Colon (tissue), 2 donors: ENCODE results near the gene PPIP5K1.

Experiments
- FAIRE-seq: peaks from 2 replicates; lab custom pipeline; 2012; peaks lifted over from hg19 to GRCh38; lab: Jason Lieb, UNC
- donor health status: control.
- donor health status: control.

Gene PPIP5K1

GRCh38 chr15:43488790-43489189 lies 101.2 kb downstream of the PPIP5K1 start:
- FAIRE-seq: no peak

DNA sequence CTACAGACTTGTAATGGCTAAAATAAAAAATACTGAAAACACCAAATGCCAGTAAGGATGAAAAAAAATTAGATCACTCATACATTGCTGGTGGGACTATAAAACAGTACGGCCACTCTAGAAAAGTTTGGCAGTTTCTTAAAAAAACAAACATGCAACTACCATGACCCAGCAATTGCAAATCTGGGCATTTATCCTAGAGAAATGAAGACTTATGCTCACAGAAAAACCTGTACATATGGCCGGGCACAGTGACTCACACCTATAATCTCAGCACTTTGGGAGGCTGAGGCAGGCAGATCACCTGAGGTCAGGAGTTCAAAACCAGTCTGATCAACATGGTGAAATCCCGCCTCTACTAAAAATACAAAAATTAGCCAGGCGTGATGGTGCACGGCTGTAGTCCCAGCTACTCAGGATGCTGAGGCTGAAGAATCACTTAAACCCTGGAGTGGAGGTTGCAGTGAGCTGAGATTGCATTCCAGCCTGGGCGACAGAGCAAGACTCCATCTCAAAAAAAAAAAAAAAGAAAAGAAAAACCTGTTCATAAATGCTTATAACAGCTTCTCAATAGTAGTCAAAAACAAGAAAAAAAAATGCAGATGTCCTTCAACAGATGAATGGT lies 102.6 kb downstream of the PPIP5K1 start:
- FAIRE-seq: no peak

- no peak for FAIRE-seq
Measured at GRCh38 chr15:43484455-43484854, 105.6 kb downstream of the PPIP5K1 start.
